ENCODE results near the gene SMIM33. TPM values are rescaled to one million over a fixed set of nuclear protein-coding genes. Genes with fewer than 3 reads are reported as not detected.

The SMIM33 gene
- total RNA-seq, 1 experiment from 2014 or later: not detected

GRCh38 chr5:139514486-139514856 lies 43.7 kb downstream of the SMIM33 start:
- Mint-ChIP-seq H3K4me3 (no peak overlapping the region), H3K4me1 (peaks cover 20% of the 10 kb centered on the region), H3K27ac (no peak overlapping the region), H3K36me3 (peaks cover 11% of the 10 kb centered on the region), H3K27me3 (ENCODE audit: low read depth) (peaks cover 15% of the 10 kb centered on the region), H3K9me3 (peaks cover 14% of the 10 kb centered on the region)
- no peak for DNase-seq (ENCODE audit: low spot score)
- ChIA-PET POLR2A (interaction anchor here (0.7 kb wide), 2 partner anchors 10 to 172 kb away, joined by 3 to 5 read pairs; no protein-coding TSS in a partner anchor), CTCF (interaction anchor here (0.8 to 8.4 kb wide), 11 partner anchors 17 to 261 kb away, joined by 3 to 208 read pairs (median 5); partner anchors contain the start of genes DNAJC18, SPATA24 and UBE2D2)
- TF ChIP-seq FOXP4 (CRISPR knock-in tag; IDR thresholded peaks at IDR 0.05) (no peak), NFATC4 (CRISPR knock-in tag; IDR thresholded peaks at IDR 0.05) (no peak), MLX (CRISPR knock-in tag; IDR thresholded peaks at IDR 0.05) (no peak), ZNF219 (CRISPR knock-in tag; IDR thresholded peaks at IDR 0.05; ENCODE audit: borderline replicate concordance) (no peak), TP53 (CRISPR knock-in tag; IDR thresholded peaks at IDR 0.05) (no peak), ATF3 (CRISPR knock-in tag; conservative IDR thresholded peaks at IDR 0.05) (no peak), PRRX2 (CRISPR knock-in tag; IDR thresholded peaks at IDR 0.05) (no peak), IRF2 (CRISPR knock-in tag; IDR thresholded peaks at IDR 0.05; ENCODE audit: borderline replicate concordance, low read depth) (no peak), USF2 (CRISPR knock-in tag; IDR thresholded peaks at IDR 0.05) (no peak), MYBL2 (CRISPR knock-in tag; IDR thresholded peaks at IDR 0.05) (no peak)
- TF ChIP-seq, protein P1, sequence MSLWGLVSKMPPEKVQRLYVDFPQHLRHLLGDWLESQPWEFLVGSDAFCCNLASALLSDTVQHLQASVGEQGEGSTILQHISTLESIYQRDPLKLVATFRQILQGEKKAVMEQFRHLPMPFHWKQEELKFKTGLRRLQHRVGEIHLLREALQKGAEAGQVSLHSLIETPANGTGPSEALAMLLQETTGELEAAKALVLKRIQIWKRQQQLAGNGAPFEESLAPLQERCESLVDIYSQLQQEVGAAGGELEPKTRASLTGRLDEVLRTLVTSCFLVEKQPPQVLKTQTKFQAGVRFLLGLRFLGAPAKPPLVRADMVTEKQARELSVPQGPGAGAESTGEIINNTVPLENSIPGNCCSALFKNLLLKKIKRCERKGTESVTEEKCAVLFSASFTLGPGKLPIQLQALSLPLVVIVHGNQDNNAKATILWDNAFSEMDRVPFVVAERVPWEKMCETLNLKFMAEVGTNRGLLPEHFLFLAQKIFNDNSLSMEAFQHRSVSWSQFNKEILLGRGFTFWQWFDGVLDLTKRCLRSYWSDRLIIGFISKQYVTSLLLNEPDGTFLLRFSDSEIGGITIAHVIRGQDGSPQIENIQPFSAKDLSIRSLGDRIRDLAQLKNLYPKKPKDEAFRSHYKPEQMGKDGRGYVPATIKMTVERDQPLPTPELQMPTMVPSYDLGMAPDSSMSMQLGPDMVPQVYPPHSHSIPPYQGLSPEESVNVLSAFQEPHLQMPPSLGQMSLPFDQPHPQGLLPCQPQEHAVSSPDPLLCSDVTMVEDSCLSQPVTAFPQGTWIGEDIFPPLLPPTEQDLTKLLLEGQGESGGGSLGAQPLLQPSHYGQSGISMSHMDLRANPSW (CRISPR knock-in tag; conservative IDR thresholded peaks at IDR 0.05; ENCODE audit: low read depth): no peak
- TF ChIP-seq, protein P2, sequence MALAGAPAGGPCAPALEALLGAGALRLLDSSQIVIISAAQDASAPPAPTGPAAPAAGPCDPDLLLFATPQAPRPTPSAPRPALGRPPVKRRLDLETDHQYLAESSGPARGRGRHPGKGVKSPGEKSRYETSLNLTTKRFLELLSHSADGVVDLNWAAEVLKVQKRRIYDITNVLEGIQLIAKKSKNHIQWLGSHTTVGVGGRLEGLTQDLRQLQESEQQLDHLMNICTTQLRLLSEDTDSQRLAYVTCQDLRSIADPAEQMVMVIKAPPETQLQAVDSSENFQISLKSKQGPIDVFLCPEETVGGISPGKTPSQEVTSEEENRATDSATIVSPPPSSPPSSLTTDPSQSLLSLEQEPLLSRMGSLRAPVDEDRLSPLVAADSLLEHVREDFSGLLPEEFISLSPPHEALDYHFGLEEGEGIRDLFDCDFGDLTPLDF (CRISPR knock-in tag; IDR thresholded peaks at IDR 0.05): no peak
- TF ChIP-seq, protein P3, sequence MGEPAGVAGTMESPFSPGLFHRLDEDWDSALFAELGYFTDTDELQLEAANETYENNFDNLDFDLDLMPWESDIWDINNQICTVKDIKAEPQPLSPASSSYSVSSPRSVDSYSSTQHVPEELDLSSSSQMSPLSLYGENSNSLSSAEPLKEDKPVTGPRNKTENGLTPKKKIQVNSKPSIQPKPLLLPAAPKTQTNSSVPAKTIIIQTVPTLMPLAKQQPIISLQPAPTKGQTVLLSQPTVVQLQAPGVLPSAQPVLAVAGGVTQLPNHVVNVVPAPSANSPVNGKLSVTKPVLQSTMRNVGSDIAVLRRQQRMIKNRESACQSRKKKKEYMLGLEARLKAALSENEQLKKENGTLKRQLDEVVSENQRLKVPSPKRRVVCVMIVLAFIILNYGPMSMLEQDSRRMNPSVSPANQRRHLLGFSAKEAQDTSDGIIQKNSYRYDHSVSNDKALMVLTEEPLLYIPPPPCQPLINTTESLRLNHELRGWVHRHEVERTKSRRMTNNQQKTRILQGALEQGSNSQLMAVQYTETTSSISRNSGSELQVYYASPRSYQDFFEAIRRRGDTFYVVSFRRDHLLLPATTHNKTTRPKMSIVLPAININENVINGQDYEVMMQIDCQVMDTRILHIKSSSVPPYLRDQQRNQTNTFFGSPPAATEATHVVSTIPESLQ (CRISPR knock-in tag; IDR thresholded peaks at IDR 0.05): no peak
- TF ChIP-seq, protein P4, sequence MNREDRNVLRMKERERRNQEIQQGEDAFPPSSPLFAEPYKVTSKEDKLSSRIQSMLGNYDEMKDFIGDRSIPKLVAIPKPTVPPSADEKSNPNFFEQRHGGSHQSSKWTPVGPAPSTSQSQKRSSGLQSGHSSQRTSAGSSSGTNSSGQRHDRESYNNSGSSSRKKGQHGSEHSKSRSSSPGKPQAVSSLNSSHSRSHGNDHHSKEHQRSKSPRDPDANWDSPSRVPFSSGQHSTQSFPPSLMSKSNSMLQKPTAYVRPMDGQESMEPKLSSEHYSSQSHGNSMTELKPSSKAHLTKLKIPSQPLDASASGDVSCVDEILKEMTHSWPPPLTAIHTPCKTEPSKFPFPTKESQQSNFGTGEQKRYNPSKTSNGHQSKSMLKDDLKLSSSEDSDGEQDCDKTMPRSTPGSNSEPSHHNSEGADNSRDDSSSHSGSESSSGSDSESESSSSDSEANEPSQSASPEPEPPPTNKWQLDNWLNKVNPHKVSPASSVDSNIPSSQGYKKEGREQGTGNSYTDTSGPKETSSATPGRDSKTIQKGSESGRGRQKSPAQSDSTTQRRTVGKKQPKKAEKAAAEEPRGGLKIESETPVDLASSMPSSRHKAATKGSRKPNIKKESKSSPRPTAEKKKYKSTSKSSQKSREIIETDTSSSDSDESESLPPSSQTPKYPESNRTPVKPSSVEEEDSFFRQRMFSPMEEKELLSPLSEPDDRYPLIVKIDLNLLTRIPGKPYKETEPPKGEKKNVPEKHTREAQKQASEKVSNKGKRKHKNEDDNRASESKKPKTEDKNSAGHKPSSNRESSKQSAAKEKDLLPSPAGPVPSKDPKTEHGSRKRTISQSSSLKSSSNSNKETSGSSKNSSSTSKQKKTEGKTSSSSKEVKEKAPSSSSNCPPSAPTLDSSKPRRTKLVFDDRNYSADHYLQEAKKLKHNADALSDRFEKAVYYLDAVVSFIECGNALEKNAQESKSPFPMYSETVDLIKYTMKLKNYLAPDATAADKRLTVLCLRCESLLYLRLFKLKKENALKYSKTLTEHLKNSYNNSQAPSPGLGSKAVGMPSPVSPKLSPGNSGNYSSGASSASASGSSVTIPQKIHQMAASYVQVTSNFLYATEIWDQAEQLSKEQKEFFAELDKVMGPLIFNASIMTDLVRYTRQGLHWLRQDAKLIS (CRISPR knock-in tag; IDR thresholded peaks at IDR 0.05; ENCODE audit: borderline replicate concordance): no peak
- ATAC-seq: no peak
